ENCODE measurements around the gene INTS1.

The INTS1 gene

GRCh38 chr7:1492640-1493039 lies 11.5 kb downstream of the INTS1 start:
- Histone ChIP-seq H3K56ac (ENCODE audit: low read length) (no peak overlapping the region), H2BK5ac (ENCODE audit: low read length) (no peak overlapping the region), H3K79me1 (ENCODE audit: low read length) (no peaks in the 10 kb centered on the region), H3K36me3 (ENCODE audit: control insufficient read depth, insufficient read depth, low read length) (peaks cover 5% of the 10 kb centered on the region), H3K4me2 (ENCODE audit: low read length) (no peak overlapping the region), H3K27me3 (ENCODE audit: insufficient read depth, low read length, poor library complexity) (no peaks in the 10 kb centered on the region), H3K23ac (ENCODE audit: low read length) (no peak overlapping the region), H3K4me3 (ENCODE audit: low read length) (no peak overlapping the region), H3K9ac (ENCODE audit: low read length) (no peak overlapping the region), H4K8ac (ENCODE audit: low read depth, low read length) (no peak overlapping the region), H3K18ac (ENCODE audit: low read length) (no peak overlapping the region), H2AK5ac (ENCODE audit: low read length) (no peak overlapping the region), H3K4ac (ENCODE audit: low read depth, low read length) (no peak overlapping the region), H3K4me1 (ENCODE audit: control insufficient read depth, low read depth, low read length) (no peaks in the 10 kb centered on the region), H2BK15ac (replicated peaks; ENCODE audit: low read depth) (no peak overlapping the region), H2BK120ac (ENCODE audit: low read depth, low read length) (no peak overlapping the region), H3K79me2 (ENCODE audit: control insufficient read depth, insufficient read depth, low read length) (no peaks in the 10 kb centered on the region), H3K27ac (ENCODE audit: low read depth, low read length) (no peak overlapping the region), H4K5ac (ENCODE audit: low read length) (no peak overlapping the region)
- WGBS (ENCODE audit: extremely low coverage, insufficient coverage, low lambda C conversion rate): no CpG with 5 or more reads among the region's 33 CpGs
- DNase-seq: no peak

GRCh38 chr7:1492221-1492620 lies 12.0 kb downstream of the INTS1 start:
- Histone ChIP-seq H2AK5ac (ENCODE audit: low read length) (no peak overlapping the region), H3K36me3 (ENCODE audit: control insufficient read depth, insufficient read depth, low read length) (peaks cover 5% of the 10 kb centered on the region), H3K79me2 (ENCODE audit: control insufficient read depth, insufficient read depth, low read length) (no peaks in the 10 kb centered on the region), H3K23ac (ENCODE audit: low read length) (no peak overlapping the region), H2BK120ac (ENCODE audit: low read depth, low read length) (no peak overlapping the region), H4K5ac (ENCODE audit: low read length) (no peak overlapping the region), H3K4me1 (ENCODE audit: control insufficient read depth, low read depth, low read length) (no peaks in the 10 kb centered on the region), H3K4me3 (ENCODE audit: low read length) (no peak overlapping the region), H2BK15ac (replicated peaks; ENCODE audit: low read depth) (no peak overlapping the region), H3K56ac (ENCODE audit: low read length) (no peak overlapping the region), H2BK5ac (ENCODE audit: low read length) (no peak overlapping the region), H3K9ac (ENCODE audit: low read length) (no peak overlapping the region), H3K79me1 (ENCODE audit: low read length) (no peaks in the 10 kb centered on the region), H3K18ac (ENCODE audit: low read length) (no peak overlapping the region), H3K27me3 (ENCODE audit: insufficient read depth, low read length, poor library complexity) (no peaks in the 10 kb centered on the region), H3K27ac (ENCODE audit: low read depth, low read length) (no peak overlapping the region), H3K4me2 (ENCODE audit: low read length) (no peak overlapping the region), H3K4ac (ENCODE audit: low read depth, low read length) (no peak overlapping the region), H4K8ac (ENCODE audit: low read depth, low read length) (no peak overlapping the region)
- WGBS (ENCODE audit: extremely low coverage, insufficient coverage, low lambda C conversion rate): no CpG with 5 or more reads among the region's 10 CpGs
- DNase-seq: no peak

GRCh38 chr7:1490837-1491236 lies 13.4 kb downstream of the INTS1 start:
- H3K9ac ChIP-seq (ENCODE audit: low read length): no peak overlapping the region
- H3K18ac ChIP-seq (ENCODE audit: low read length): no peak overlapping the region
- no peak for DNase-seq
- no peak overlapping the region for H3K4ac ChIP-seq (ENCODE audit: low read depth, low read length)
- no CpG with 5 or more reads among the region's 19 CpGs for WGBS (ENCODE audit: extremely low coverage, insufficient coverage, low lambda C conversion rate)
- no peaks in the 10 kb centered on the region for H3K79me2 ChIP-seq (ENCODE audit: control insufficient read depth, insufficient read depth, low read length)
- H3K56ac ChIP-seq (ENCODE audit: low read length): no peak overlapping the region
- no peak overlapping the region for H2BK5ac ChIP-seq (ENCODE audit: low read length)
- H2BK120ac ChIP-seq (ENCODE audit: low read depth, low read length): no peak overlapping the region
- no peak overlapping the region for H3K4me2 ChIP-seq (ENCODE audit: low read length)
- no peaks in the 10 kb centered on the region for H3K79me1 ChIP-seq (ENCODE audit: low read length)
- H2AK5ac ChIP-seq (ENCODE audit: low read length): no peak overlapping the region
- no peaks in the 10 kb centered on the region for H3K27me3 ChIP-seq (ENCODE audit: insufficient read depth, low read length, poor library complexity)
- no peak overlapping the region for H3K23ac ChIP-seq (ENCODE audit: low read length)
- H2BK15ac ChIP-seq (replicated peaks; ENCODE audit: low read depth): no peak overlapping the region
- H3K4me3 ChIP-seq (ENCODE audit: low read length): no peak overlapping the region
- H3K36me3 ChIP-seq (ENCODE audit: control insufficient read depth, insufficient read depth, low read length): peaks cover 5% of the 10 kb centered on the region
- no peak overlapping the region for H4K8ac ChIP-seq (ENCODE audit: low read depth, low read length)
- H3K27ac ChIP-seq (ENCODE audit: low read depth, low read length): no peak overlapping the region
- H4K5ac ChIP-seq (ENCODE audit: low read length): no peak overlapping the region
- H3K4me1 ChIP-seq (ENCODE audit: control insufficient read depth, low read depth, low read length): no peaks in the 10 kb centered on the region

GRCh38 chr7:1489336-1489735 lies 14.9 kb downstream of the INTS1 start:
- no peak overlapping the region for H4K5ac ChIP-seq (ENCODE audit: low read length)
- H3K79me2 ChIP-seq (ENCODE audit: control insufficient read depth, insufficient read depth, low read length): no peaks in the 10 kb centered on the region
- no peaks in the 10 kb centered on the region for H3K79me1 ChIP-seq (ENCODE audit: low read length)
- peaks cover 5% of the 10 kb centered on the region for H3K36me3 ChIP-seq (ENCODE audit: control insufficient read depth, insufficient read depth, low read length)
- no CpG with 5 or more reads among the region's 18 CpGs for WGBS (ENCODE audit: extremely low coverage, insufficient coverage, low lambda C conversion rate)
- no peak overlapping the region for H3K56ac ChIP-seq (ENCODE audit: low read length)
- no peak overlapping the region for H2BK120ac ChIP-seq (ENCODE audit: low read depth, low read length)
- H2AK5ac ChIP-seq (ENCODE audit: low read length): no peak overlapping the region
- H4K8ac ChIP-seq (ENCODE audit: low read depth, low read length): no peak overlapping the region
- no peak overlapping the region for H3K9ac ChIP-seq (ENCODE audit: low read length)
- no peak overlapping the region for H2BK15ac ChIP-seq (replicated peaks; ENCODE audit: low read depth)
- H3K4ac ChIP-seq (ENCODE audit: low read depth, low read length): no peak overlapping the region
- H3K4me3 ChIP-seq (ENCODE audit: low read length): no peak overlapping the region
- no peak overlapping the region for H3K18ac ChIP-seq (ENCODE audit: low read length)
- H3K23ac ChIP-seq (ENCODE audit: low read length): no peak overlapping the region
- H2BK5ac ChIP-seq (ENCODE audit: low read length): no peak overlapping the region
- H3K4me2 ChIP-seq (ENCODE audit: low read length): no peak overlapping the region
- H3K27ac ChIP-seq (ENCODE audit: low read depth, low read length): no peak overlapping the region
- H3K27me3 ChIP-seq (ENCODE audit: insufficient read depth, low read length, poor library complexity): no peaks in the 10 kb centered on the region
- no peaks in the 10 kb centered on the region for H3K4me1 ChIP-seq (ENCODE audit: control insufficient read depth, low read depth, low read length)
- no peak for DNase-seq

- no peak overlapping the region for H3K9ac ChIP-seq (ENCODE audit: low read length)
- H3K4me1 ChIP-seq (ENCODE audit: control insufficient read depth, low read depth, low read length): no peaks in the 10 kb centered on the region
- H2BK15ac ChIP-seq (replicated peaks; ENCODE audit: low read depth): no peak overlapping the region
- no peak overlapping the region for H3K18ac ChIP-seq (ENCODE audit: low read length)
- H3K79me2 ChIP-seq (ENCODE audit: control insufficient read depth, insufficient read depth, low read length): no peaks in the 10 kb centered on the region
- H3K36me3 ChIP-seq (ENCODE audit: control insufficient read depth, insufficient read depth, low read length): peaks cover 5% of the 10 kb centered on the region
- no peak overlapping the region for H2BK120ac ChIP-seq (ENCODE audit: low read depth, low read length)
- H3K79me1 ChIP-seq (ENCODE audit: low read length): no peaks in the 10 kb centered on the region
- H4K5ac ChIP-seq (ENCODE audit: low read length): no peak overlapping the region
- H3K27ac ChIP-seq (ENCODE audit: low read depth, low read length): no peak overlapping the region
- no peak overlapping the region for H3K23ac ChIP-seq (ENCODE audit: low read length)
- no peak overlapping the region for H3K4me2 ChIP-seq (ENCODE audit: low read length)
- WGBS (ENCODE audit: extremely low coverage, insufficient coverage, low lambda C conversion rate): no CpG with 5 or more reads among the region's 20 CpGs
- H2AK5ac ChIP-seq (ENCODE audit: low read length): no peak overlapping the region
- H2BK5ac ChIP-seq (ENCODE audit: low read length): no peak overlapping the region
- no peaks in the 10 kb centered on the region for H3K27me3 ChIP-seq (ENCODE audit: insufficient read depth, low read length, poor library complexity)
- H3K4ac ChIP-seq (ENCODE audit: low read depth, low read length): no peak overlapping the region
- H3K56ac ChIP-seq (ENCODE audit: low read length): no peak overlapping the region
- no peak for DNase-seq
- no peak overlapping the region for H3K4me3 ChIP-seq (ENCODE audit: low read length)
- no peak overlapping the region for H4K8ac ChIP-seq (ENCODE audit: low read depth, low read length)
Measured at GRCh38 chr7:1488016-1488415, 16.2 kb downstream of the INTS1 start.

GRCh38 chr7:1487466-1487865 lies 16.7 kb downstream of the INTS1 start:
- H3K56ac ChIP-seq (ENCODE audit: low read length): no peak overlapping the region
- no peak overlapping the region for H2AK5ac ChIP-seq (ENCODE audit: low read length)
- H3K18ac ChIP-seq (ENCODE audit: low read length): no peak overlapping the region
- no peak overlapping the region for H3K4ac ChIP-seq (ENCODE audit: low read depth, low read length)
- H4K8ac ChIP-seq (ENCODE audit: low read depth, low read length): no peak overlapping the region
- H3K4me1 ChIP-seq (ENCODE audit: control insufficient read depth, low read depth, low read length): no peaks in the 10 kb centered on the region
- no peak overlapping the region for H3K27ac ChIP-seq (ENCODE audit: low read depth, low read length)
- H3K79me1 ChIP-seq (ENCODE audit: low read length): no peaks in the 10 kb centered on the region
- DNase-seq: no peak
- H3K9ac ChIP-seq (ENCODE audit: low read length): no peak overlapping the region
- no peak overlapping the region for H3K4me2 ChIP-seq (ENCODE audit: low read length)
- H4K5ac ChIP-seq (ENCODE audit: low read length): no peak overlapping the region
- H3K27me3 ChIP-seq (ENCODE audit: insufficient read depth, low read length, poor library complexity): no peaks in the 10 kb centered on the region
- H3K36me3 ChIP-seq (ENCODE audit: control insufficient read depth, insufficient read depth, low read length): peaks cover 5% of the 10 kb centered on the region
- no peaks in the 10 kb centered on the region for H3K79me2 ChIP-seq (ENCODE audit: control insufficient read depth, insufficient read depth, low read length)
- H2BK5ac ChIP-seq (ENCODE audit: low read length): no peak overlapping the region
- no peak overlapping the region for H3K4me3 ChIP-seq (ENCODE audit: low read length)
- WGBS (ENCODE audit: extremely low coverage, insufficient coverage, low lambda C conversion rate): no CpG with 5 or more reads among the region's 25 CpGs
- H3K23ac ChIP-seq (ENCODE audit: low read length): no peak overlapping the region
- H2BK120ac ChIP-seq (ENCODE audit: low read depth, low read length): no peak overlapping the region
- H2BK15ac ChIP-seq (replicated peaks; ENCODE audit: low read depth): no peak overlapping the region
